Activated naive CD8-positive, alpha-beta T cell treated with anti-CD3 and anti-CD28 coated beads for 36 hours (primary cell): ENCODE data around the gene SEMA6C. TPM values are rescaled to one million over a fixed set of nuclear protein-coding genes. Genes with fewer than 3 reads are reported as not detected.

Source experiments
- DNase-seq: peaks from one replicate; pipeline ENCODE4 v3.0.0; 2021
- H3K27ac Mint-ChIP-seq: one replicate; pipeline ENCODE4 v1.8.0; 2022; ENCODE audit warnings: mild to moderate bottlenecking, moderate library complexity, mixed read lengths
- H3K27me3 Mint-ChIP-seq: one replicate; pipeline ENCODE4 v1.8.0; 2022; ENCODE audit warnings: mild to moderate bottlenecking, mixed read lengths
- H3K36me3 Mint-ChIP-seq: one replicate; pipeline ENCODE4 v1.8.0; 2021; ENCODE audit warnings: mild to moderate bottlenecking, mixed read lengths
- H3K4me1 Mint-ChIP-seq: one replicate; pipeline ENCODE4 v1.8.0; 2021; ENCODE audit warnings: mixed read lengths
- H3K4me3 Mint-ChIP-seq: one replicate; pipeline ENCODE4 v1.8.0; 2022; ENCODE audit warnings: mild to moderate bottlenecking, moderate library complexity, mixed read lengths
- H3K9me3 Mint-ChIP-seq: one replicate; pipeline ENCODE4 v1.8.0; 2022; ENCODE audit warnings: mixed read lengths
- total RNA-seq, 2 experiments: library from RNA; stranded (reverse); gene quantifications; one replicate each; pipeline ENCODE4 v1.2.3, GENCODE V29; 2021

SEMA6C gene
- total RNA-seq, 2 experiments from 2014 or later = 1.4 to 4.1 TPM

- H3K4me1 Mint-ChIP-seq = peaks cover 53% of the 10 kb centered on the region
- H3K27me3 Mint-ChIP-seq = no peaks in the 10 kb centered on the region
- no peak for DNase-seq
Observed at GRCh38 chr1:151166505-151166956, 20.1 kb upstream of the SEMA6C start.

GRCh38 chr1:151165738-151166504 is 19.5 kb upstream of the SEMA6C start, which contains the start of the genes LYSMD1 and SCNM1:
TSS of gene LYSMD1 (minus strand) at chr1:151165902. CDS start at chr1:151165258, 644 bp downstream.
TSS of gene SCNM1 (plus strand) at chr1:151166144. CDS start at chr1:151166153, 9 bp downstream.
- H3K27me3 Mint-ChIP-seq = no peaks in the 10 kb centered on the region
- DNase-seq = peak; percentile 95
- H3K36me3 Mint-ChIP-seq = peaks cover 34% of the 10 kb centered on the region
- H3K4me1 Mint-ChIP-seq = peaks cover 57% of the 10 kb centered on the region
- peak within 1 kb of the TSS; percentile 96 for H3K4me3 Mint-ChIP-seq
- H3K27ac Mint-ChIP-seq = peak within 1 kb of the TSS; percentile 98
- H3K9me3 Mint-ChIP-seq = no peaks in the 10 kb centered on the region

More at GRCh38 chr1:151166505-151166956, 20.1 kb upstream of the SEMA6C start:
- H3K27ac Mint-ChIP-seq = peak overlapping the region; percentile 98
- H3K4me3 Mint-ChIP-seq = peak overlapping the region; percentile 96
- peaks cover 32% of the 10 kb centered on the region for H3K36me3 Mint-ChIP-seq
- H3K9me3 Mint-ChIP-seq = no peaks in the 10 kb centered on the region

DNA sequence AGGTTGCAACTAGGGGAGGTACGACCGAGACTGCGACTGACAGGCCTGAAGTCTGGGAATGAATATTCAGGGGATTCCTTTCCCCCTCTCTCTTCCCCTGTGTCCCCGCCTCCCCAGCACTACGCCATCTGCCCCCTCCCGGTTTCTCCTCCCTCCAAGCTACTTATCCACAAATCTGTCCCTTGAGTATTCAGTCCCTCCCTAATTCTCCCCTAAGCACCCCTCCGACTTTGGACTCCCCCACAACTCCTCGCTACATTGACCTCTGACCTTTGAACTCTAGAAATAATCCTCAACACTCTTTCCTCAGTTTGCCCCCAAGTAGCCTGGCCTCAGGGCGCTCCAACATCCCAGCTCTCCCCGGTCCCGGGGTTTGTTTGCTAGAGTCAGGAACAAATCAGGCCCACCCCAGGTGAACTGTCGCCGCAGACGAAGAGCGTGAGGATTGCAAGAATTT is 18.9 kb upstream of the SEMA6C start:
- H3K27ac Mint-ChIP-seq = peak overlapping the region; percentile 98
- no peak for DNase-seq
- peaks cover 60% of the 10 kb centered on the region for H3K4me1 Mint-ChIP-seq
- peaks cover 39% of the 10 kb centered on the region for H3K36me3 Mint-ChIP-seq
- H3K27me3 Mint-ChIP-seq = no peaks in the 10 kb centered on the region
- no peaks in the 10 kb centered on the region for H3K9me3 Mint-ChIP-seq
- H3K4me3 Mint-ChIP-seq = peak overlapping the region; percentile 96

DNA sequence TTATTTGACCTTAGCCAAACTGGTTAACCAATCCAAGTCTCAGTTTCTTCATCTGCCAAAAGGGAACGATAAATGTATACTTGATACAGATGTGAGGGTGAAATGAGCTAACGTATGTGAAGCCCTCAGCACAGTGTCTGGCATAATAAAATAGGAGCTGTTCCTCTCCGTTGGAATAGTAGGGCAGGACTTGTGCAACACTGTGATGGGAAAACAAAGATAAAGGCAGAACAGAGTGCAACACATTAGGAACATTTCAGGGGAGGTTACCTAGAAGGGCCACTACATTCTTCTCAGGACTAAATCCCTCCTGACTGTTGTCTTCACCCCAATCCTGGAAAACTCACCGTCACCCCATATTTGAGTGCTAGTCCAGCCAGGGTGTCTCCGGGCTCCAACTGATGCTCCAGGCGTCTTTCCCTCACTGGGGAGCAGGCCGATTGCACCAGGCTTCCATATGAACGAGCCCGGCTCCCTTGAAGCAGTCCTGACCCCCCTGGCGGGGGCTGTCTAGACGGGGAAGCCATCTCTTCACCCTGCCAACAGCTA is 18.4 kb upstream of the SEMA6C start:
- peak overlapping the region; percentile 98 for H3K27ac Mint-ChIP-seq
- H3K4me3 Mint-ChIP-seq = peak overlapping the region; percentile 96
- no peaks in the 10 kb centered on the region for H3K9me3 Mint-ChIP-seq
- peaks cover 43% of the 10 kb centered on the region for H3K36me3 Mint-ChIP-seq
- no peak for DNase-seq
- H3K27me3 Mint-ChIP-seq = no peaks in the 10 kb centered on the region
- H3K4me1 Mint-ChIP-seq = peaks cover 62% of the 10 kb centered on the region

- peaks cover 52% of the 10 kb centered on the region for H3K36me3 Mint-ChIP-seq
- peak overlapping the region; percentile 94 for H3K27ac Mint-ChIP-seq
- H3K27me3 Mint-ChIP-seq = no peaks in the 10 kb centered on the region
- H3K4me3 Mint-ChIP-seq = peak overlapping the region; percentile 54
- no peak for DNase-seq
- peaks cover 59% of the 10 kb centered on the region for H3K4me1 Mint-ChIP-seq
- peaks cover 2% of the 10 kb centered on the region for H3K9me3 Mint-ChIP-seq
Observed at GRCh38 chr1:151159373-151159772, 12.9 kb upstream of the SEMA6C start.

GRCh38 chr1:151158751-151159251 is 12.4 kb upstream of the SEMA6C start:
- peaks cover 2% of the 10 kb centered on the region for H3K9me3 Mint-ChIP-seq
- peaks cover 48% of the 10 kb centered on the region for H3K36me3 Mint-ChIP-seq
- H3K4me3 Mint-ChIP-seq = peak overlapping the region; percentile 94
- H3K27me3 Mint-ChIP-seq = no peaks in the 10 kb centered on the region
- peak overlapping the region; percentile 94 for H3K27ac Mint-ChIP-seq
- peaks cover 54% of the 10 kb centered on the region for H3K4me1 Mint-ChIP-seq
- peak; percentile 28 for DNase-seq

GRCh38 chr1:151158326-151158725 is 11.9 kb upstream of the SEMA6C start:
- peak; percentile 66 for DNase-seq
- peak overlapping the region; percentile 94 for H3K27ac Mint-ChIP-seq
- H3K27me3 Mint-ChIP-seq = no peaks in the 10 kb centered on the region
- H3K4me3 Mint-ChIP-seq = peak overlapping the region; percentile 94
- peaks cover 48% of the 10 kb centered on the region for H3K36me3 Mint-ChIP-seq
- peaks cover 2% of the 10 kb centered on the region for H3K9me3 Mint-ChIP-seq
- peaks cover 50% of the 10 kb centered on the region for H3K4me1 Mint-ChIP-seq

DNA sequence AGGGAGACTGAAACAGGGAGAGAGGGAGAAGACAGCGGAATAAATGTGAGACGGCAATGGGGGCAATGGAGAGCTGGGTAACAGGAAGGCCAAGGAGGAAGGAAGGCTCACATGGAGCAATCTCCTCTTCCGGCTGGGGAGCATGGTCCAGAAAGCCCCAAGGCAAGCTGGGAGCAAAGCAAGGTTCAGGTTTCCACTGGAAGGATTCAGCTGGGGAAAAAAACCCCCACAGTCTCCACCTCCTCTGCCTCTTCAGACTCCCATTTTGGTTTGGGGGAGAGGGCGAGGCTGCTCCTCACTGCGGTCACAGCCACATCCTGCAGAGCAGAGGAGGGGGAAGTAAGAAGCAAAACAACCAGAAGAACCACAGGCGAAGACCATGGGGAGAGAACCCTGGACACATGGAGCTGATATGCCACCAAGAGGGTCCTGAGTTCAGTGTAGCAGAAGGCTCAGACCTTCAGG is 10.7 kb upstream of the SEMA6C start:
- DNase-seq = peak; percentile 72
- no peaks in the 10 kb centered on the region for H3K27me3 Mint-ChIP-seq
- peaks cover 2% of the 10 kb centered on the region for H3K9me3 Mint-ChIP-seq
- peak overlapping the region; percentile 94 for H3K4me3 Mint-ChIP-seq
- peaks cover 48% of the 10 kb centered on the region for H3K36me3 Mint-ChIP-seq
- peak overlapping the region; percentile 94 for H3K27ac Mint-ChIP-seq
- H3K4me1 Mint-ChIP-seq = peaks cover 42% of the 10 kb centered on the region

DNA sequence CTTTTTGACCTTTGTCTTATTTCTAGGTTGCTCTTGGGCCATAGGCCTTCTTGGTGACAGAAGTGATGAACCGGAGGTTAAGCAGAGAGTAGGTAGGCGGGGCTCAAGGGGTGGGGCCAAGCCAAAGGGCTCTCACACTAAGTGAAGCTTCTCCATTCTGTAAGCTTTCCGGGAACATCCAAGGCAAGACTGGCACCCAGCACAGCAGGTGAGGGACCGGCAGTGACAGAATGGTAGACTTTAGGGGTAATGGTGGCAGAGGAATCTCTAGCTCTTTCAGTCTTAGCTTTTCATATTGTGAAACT is 10.0 kb upstream of the SEMA6C start, which contains the start of gene TNFAIP8L2:
TSS of gene TNFAIP8L2 (plus strand) at position 135 of the 305 bp plus-strand sequence. CDS start 2,049 bp downstream, outside the sequence.
- H3K27ac Mint-ChIP-seq = peak within 1 kb of the TSS; percentile 94
- H3K27me3 Mint-ChIP-seq = no peaks in the 10 kb centered on the region
- peaks cover 43% of the 10 kb centered on the region for H3K36me3 Mint-ChIP-seq
- peaks cover 35% of the 10 kb centered on the region for H3K4me1 Mint-ChIP-seq
- H3K9me3 Mint-ChIP-seq = peaks cover 2% of the 10 kb centered on the region
- peak; percentile 77 for DNase-seq
- H3K4me3 Mint-ChIP-seq = peak within 1 kb of the TSS; percentile 94

DNA sequence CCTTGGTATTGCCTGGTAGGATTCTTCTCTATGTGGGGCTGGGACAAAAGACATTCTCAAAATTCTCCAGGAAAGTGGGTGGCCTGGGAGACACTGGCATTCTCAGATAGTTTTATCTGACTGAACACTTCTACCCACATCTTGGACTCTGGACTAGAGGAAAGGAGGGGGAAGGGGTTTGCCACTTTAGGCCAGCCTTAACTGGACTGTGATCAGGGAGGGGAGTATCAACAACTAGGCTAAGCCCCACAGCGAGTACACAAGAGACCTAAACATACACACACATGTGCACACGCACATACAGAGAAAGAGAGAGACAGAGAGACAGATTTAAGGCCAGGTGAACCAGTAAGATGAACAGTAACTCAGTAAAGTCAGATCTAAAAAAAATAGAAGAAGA is 1.2 kb upstream of the SEMA6C start:
- Mint-ChIP-seq H3K27ac (no peak overlapping the region), H3K27me3 (peaks cover 10% of the 10 kb centered on the region), H3K4me3 (no peak overlapping the region), H3K4me1 (peaks cover 4% of the 10 kb centered on the region), H3K36me3 (no peaks in the 10 kb centered on the region), H3K9me3 (no peaks in the 10 kb centered on the region)
- DNase-seq = no peak

DNA sequence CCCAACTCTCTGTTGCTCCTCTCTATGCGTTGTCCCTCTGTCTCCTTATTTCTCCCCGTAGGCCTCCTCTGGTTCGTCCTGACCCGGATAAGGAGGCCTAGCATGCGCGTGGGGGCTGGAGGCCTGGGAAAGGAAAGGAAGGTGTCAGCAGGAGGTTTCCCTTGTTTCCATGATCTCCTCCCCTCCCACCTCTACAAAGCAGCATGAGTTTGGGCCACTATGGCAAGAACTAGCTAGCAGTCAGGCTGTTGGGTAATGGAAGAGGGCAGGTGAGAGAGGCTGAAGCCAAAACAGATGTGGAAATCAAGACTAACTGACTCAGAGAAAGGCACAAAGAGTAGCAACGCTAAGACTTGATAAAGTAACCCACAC is 687 bp upstream of the SEMA6C start:
- no peaks in the 10 kb centered on the region for H3K9me3 Mint-ChIP-seq
- H3K27ac Mint-ChIP-seq = no peak overlapping the region
- peak overlapping the region; percentile 85 for H3K4me3 Mint-ChIP-seq
- H3K27me3 Mint-ChIP-seq = peaks cover 10% of the 10 kb centered on the region
- DNase-seq = no peak
- H3K36me3 Mint-ChIP-seq = no peaks in the 10 kb centered on the region
- peaks cover 4% of the 10 kb centered on the region for H3K4me1 Mint-ChIP-seq

GRCh38 chr1:151146072-151146411 is 389 bp downstream of the SEMA6C start:
- no peak for DNase-seq
- Mint-ChIP-seq H3K9me3 (no peaks in the 10 kb centered on the region), H3K27ac (no peak overlapping the region), H3K4me3 (peak overlapping the region; percentile 85), H3K27me3 (peaks cover 10% of the 10 kb centered on the region), H3K4me1 (peaks cover 4% of the 10 kb centered on the region), H3K36me3 (no peaks in the 10 kb centered on the region)

- Mint-ChIP-seq H3K36me3 (no peaks in the 10 kb centered on the region), H3K4me3 (peak overlapping the region; percentile 85), H3K27me3 (peaks cover 10% of the 10 kb centered on the region), H3K4me1 (peaks cover 4% of the 10 kb centered on the region), H3K27ac (no peak overlapping the region), H3K9me3 (no peaks in the 10 kb centered on the region)
- no peak for DNase-seq
Observed at GRCh38 chr1:151145304-151146071, 943 bp downstream of the SEMA6C start.

GRCh38 chr1:151144474-151145303 is 1.7 kb downstream of the SEMA6C start:
- no peaks in the 10 kb centered on the region for H3K9me3 Mint-ChIP-seq

More at GRCh38 chr1:151144474-151145303, 1.7 kb downstream of the SEMA6C start:
- H3K36me3 Mint-ChIP-seq = no peaks in the 10 kb centered on the region
- H3K4me1 Mint-ChIP-seq = peaks cover 4% of the 10 kb centered on the region
- H3K4me3 Mint-ChIP-seq = no peak overlapping the region
- peaks cover 10% of the 10 kb centered on the region for H3K27me3 Mint-ChIP-seq
- no peak overlapping the region for H3K27ac Mint-ChIP-seq
- no peak for DNase-seq
